Activated CD4-positive, alpha-beta T cell treated with anti-CD3 and anti-CD28 coated beads for 24 hours (primary cell): ENCODE results near the gene HOXD4.

Experiments
- DNase-seq, 2 donors: peaks; one replicate each; pipeline ENCODE4 v3.0.0-alpha.2; 2020; ENCODE audit warnings: low read depth in 2 of 2

The HOXD4 gene

GRCh38 chr2:176151442-176152287 is at the start of gene HOXD4:
Gene HOXD4, plus strand, starts transcription at chr2:176151550. Its CDS starts 84 bp downstream, at chr2:176151634.
- DNase-seq, result no peak

GRCh38 chr2:176101842-176102241 is 49.5 kb upstream of the HOXD4 start:
- DNase-seq, result no peak

GRCh38 chr2:176102309-176102866 is 49.0 kb upstream of the HOXD4 start:
- no peak for DNase-seq

GRCh38 chr2:176103194-176103593 is 48.2 kb upstream of the HOXD4 start:
- DNase-seq, result no peak

- DNase-seq, result no peak
Measured at GRCh38 chr2:176103742-176104315, 47.5 kb upstream of the HOXD4 start.

GRCh38 chr2:176104316-176105077 is 46.9 kb upstream of the HOXD4 start:
- no peak for DNase-seq

GRCh38 chr2:176105078-176105729 is 46.1 kb upstream of the HOXD4 start:
- no peak for DNase-seq

GRCh38 chr2:176105730-176106580 is 45.4 kb upstream of the HOXD4 start:
- no peak for DNase-seq

- no peak for DNase-seq
Measured at GRCh38 chr2:176106581-176107539, 44.5 kb upstream of the HOXD4 start, which contains the start of gene HOXD11. Gene HOXD11, plus strand, starts transcription at chr2:176107280. Its CDS starts 76 bp downstream, at chr2:176107356.

- DNase-seq, result no peak
Measured at GRCh38 chr2:176107731-176108181, 43.6 kb upstream of the HOXD4 start.

- no peak for DNase-seq
Measured at GRCh38 chr2:176109192-176109901, 42.0 kb upstream of the HOXD4 start.

GRCh38 chr2:176109946-176110345 is 41.4 kb upstream of the HOXD4 start:
- no peak for DNase-seq

- no peak for DNase-seq
Measured at GRCh38 chr2:176110415-176111308, 40.7 kb upstream of the HOXD4 start.

- DNase-seq, result no peak
Measured at GRCh38 chr2:176111309-176111663, 40.1 kb upstream of the HOXD4 start.

GRCh38 chr2:176111846-176112374 is 39.4 kb upstream of the HOXD4 start:
- no peak for DNase-seq

GRCh38 chr2:176112375-176113302 is 38.7 kb upstream of the HOXD4 start:
- no peak for DNase-seq
